Measurements from ENCODE around the gene ZNRD2.

ZNRD2 gene

GRCh38 chr11:65599216-65599954 is 29.1 kb downstream of the ZNRD2 start:
- Mint-ChIP-seq H3K36me3 (ENCODE audit: low read depth) (peaks cover 30% of the 10 kb centered on the region), H3K4me1 (peaks cover 12% of the 10 kb centered on the region), H3K4me3 (no peak overlapping the region), H3K9me3 (no peaks in the 10 kb centered on the region), H3K27me3 (ENCODE audit: low read depth) (peaks cover 7% of the 10 kb centered on the region), H3K27ac (no peak overlapping the region)
- TF ChIP-seq, protein P1, sequence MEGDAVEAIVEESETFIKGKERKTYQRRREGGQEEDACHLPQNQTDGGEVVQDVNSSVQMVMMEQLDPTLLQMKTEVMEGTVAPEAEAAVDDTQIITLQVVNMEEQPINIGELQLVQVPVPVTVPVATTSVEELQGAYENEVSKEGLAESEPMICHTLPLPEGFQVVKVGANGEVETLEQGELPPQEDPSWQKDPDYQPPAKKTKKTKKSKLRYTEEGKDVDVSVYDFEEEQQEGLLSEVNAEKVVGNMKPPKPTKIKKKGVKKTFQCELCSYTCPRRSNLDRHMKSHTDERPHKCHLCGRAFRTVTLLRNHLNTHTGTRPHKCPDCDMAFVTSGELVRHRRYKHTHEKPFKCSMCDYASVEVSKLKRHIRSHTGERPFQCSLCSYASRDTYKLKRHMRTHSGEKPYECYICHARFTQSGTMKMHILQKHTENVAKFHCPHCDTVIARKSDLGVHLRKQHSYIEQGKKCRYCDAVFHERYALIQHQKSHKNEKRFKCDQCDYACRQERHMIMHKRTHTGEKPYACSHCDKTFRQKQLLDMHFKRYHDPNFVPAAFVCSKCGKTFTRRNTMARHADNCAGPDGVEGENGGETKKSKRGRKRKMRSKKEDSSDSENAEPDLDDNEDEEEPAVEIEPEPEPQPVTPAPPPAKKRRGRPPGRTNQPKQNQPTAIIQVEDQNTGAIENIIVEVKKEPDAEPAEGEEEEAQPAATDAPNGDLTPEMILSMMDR (IDR thresholded peaks at IDR 0.05; ENCODE audit: unreplicated experiment in 3 of 3) = no peak

DNA sequence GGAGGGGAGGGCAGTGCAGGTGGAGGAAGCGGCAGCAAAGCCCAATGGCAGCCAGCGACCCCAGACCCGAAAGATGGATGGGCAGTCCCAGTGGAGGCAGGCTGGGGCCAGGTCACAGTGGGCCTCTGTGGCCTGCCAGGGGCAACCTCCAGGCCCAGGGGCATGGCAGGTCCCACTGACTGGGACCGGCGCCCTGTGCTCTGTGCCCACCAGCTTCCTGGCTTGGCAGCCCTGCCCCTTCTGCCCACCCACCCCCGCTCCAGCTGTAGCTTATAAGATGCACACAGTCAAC is 29.6 kb downstream of the ZNRD2 start:
- Mint-ChIP-seq H3K4me1 (peaks cover 13% of the 10 kb centered on the region), H3K27ac (no peak overlapping the region), H3K36me3 (ENCODE audit: low read depth) (peaks cover 31% of the 10 kb centered on the region), H3K27me3 (ENCODE audit: low read depth) (peaks cover 5% of the 10 kb centered on the region), H3K4me3 (no peak overlapping the region), H3K9me3 (no peaks in the 10 kb centered on the region)
- TF ChIP-seq, protein P1 (IDR thresholded peaks at IDR 0.05; ENCODE audit: unreplicated experiment in 3 of 3) = no peak

DNA sequence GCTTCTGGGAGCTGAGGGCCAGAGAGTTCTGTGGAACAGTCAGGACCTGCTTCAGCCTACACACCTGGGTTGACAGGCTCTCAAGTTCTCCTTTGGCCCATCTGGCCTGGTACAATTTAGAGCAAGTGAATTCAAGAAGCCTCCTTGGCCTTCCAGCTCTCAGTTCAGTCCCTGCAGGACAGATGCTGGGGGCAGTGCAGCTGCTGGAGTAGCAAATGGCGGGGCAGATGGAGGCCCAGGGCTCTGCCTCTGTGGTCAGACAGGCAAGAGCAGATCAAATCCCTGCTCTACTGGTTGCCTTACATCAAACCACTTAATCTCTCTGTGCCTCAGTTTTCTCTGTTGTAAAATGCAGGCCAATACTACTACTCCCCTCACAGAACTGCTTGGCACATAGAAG is 34.0 kb downstream of the ZNRD2 start:
- Mint-ChIP-seq H3K36me3 (ENCODE audit: low read depth) (peaks cover 36% of the 10 kb centered on the region), H3K27me3 (ENCODE audit: low read depth) (no peaks in the 10 kb centered on the region), H3K4me3 (no peak overlapping the region), H3K27ac (no peak overlapping the region), H3K9me3 (no peaks in the 10 kb centered on the region), H3K4me1 (peaks cover 17% of the 10 kb centered on the region)
- TF ChIP-seq, protein P1 (IDR thresholded peaks at IDR 0.05; ENCODE audit: unreplicated experiment in 3 of 3) = no peak

DNA sequence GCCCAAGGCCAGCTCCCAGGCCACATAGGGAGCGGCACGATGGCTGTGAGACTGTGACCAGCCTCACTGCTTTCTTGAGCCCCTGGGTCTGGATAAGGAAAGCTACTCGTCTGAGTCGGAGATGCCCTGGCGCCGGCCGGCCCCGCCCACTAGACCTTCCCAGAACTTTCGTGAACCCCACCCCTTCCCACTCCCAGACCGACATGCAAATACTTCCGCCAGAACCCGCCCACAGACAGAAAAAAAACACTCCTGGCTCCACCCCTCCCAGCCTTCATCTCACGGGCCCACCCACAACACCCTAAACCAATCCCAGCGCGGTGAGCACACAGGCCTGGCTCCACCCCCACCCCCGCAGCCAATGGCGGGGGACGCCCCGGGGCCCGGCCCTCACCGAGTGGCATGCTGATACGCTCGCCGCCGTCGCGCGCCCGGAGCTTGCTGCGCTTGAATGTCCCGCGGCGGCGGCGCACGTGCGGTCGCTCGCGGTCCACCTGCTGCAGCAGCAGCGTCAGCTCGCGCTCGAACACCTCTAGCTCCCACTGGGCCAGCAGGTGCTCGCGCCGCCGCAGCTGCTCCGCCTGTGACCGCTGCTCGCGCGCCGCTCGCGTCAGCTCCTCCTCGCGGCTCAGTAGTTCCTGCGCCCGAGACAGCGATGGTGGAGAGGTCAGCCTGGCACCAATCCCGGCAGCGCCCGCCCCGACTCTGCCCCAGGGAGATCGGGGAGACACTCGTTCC is 36.8 kb downstream of the ZNRD2 start:
- H3K4me3 Mint-ChIP-seq = peak overlapping the region; percentile 53 to 60 (median 58)
- no peaks in the 10 kb centered on the region for H3K9me3 Mint-ChIP-seq
- H3K27ac Mint-ChIP-seq = peak overlapping the region in 1 of 3 experiments; percentile 19
- H3K27me3 Mint-ChIP-seq (ENCODE audit: low read depth) = no peaks in the 10 kb centered on the region
- H3K36me3 Mint-ChIP-seq (ENCODE audit: low read depth) = peaks cover 41% of the 10 kb centered on the region
- H3K4me1 Mint-ChIP-seq = peaks cover 36% of the 10 kb centered on the region
- TF ChIP-seq, protein P1 (IDR thresholded peaks at IDR 0.05; ENCODE audit: unreplicated experiment in 3 of 3) = no peak

GRCh38 chr11:65607614-65608426 is 37.5 kb downstream of the ZNRD2 start:
- Mint-ChIP-seq H3K27me3 (ENCODE audit: low read depth) (no peaks in the 10 kb centered on the region), H3K36me3 (ENCODE audit: low read depth) (peaks cover 42% of the 10 kb centered on the region), H3K4me1 (peaks cover 42% of the 10 kb centered on the region), H3K9me3 (no peaks in the 10 kb centered on the region), H3K27ac (no peak overlapping the region), H3K4me3 (peak overlapping the region; percentile 21 to 48 (median 41))
- TF ChIP-seq, protein P1 (IDR thresholded peaks at IDR 0.05; ENCODE audit: unreplicated experiment in 3 of 3) = no peak
